A673 (cell line): ENCODE data around the gene C15orf62.

Experiments used
- CTCF ChIP-seq: fragments of 300-800, 200-600 bp; sonication (generic); conservative IDR thresholded peaks from 2 replicates; pipeline ENCODE4 v1.5.1; 2017; ENCODE audit warnings: low read depth, mild to moderate bottlenecking, antibody characterized with exemption, low read length, moderate library complexity, mixed read lengths
- EZH2 ChIP-seq: fragments of 200-600 bp; sonication (generic); IDR thresholded peaks from 2 replicates; pipeline ENCODE4 v1.6.1; 2017; ENCODE audit warnings: borderline replicate concordance, low read depth, mild to moderate bottlenecking, mixed read lengths, antibody characterized with exemption, low read length; ENCODE audit not compliant: poor library complexity, severe bottlenecking

GRCh38 chr15:40772014-40772413, 2.2 kb downstream of the C15orf62 start:
- TF ChIP-seq EZH2 (no peak), CTCF (no peak)
